Activated T-cell treated with anti-CD3 and anti-CD28 coated beads, Interleukin-2, amount 50 U/mL, for 72 hours (primary cell): Measurements from ENCODE around the gene BAZ2A. TPM values are rescaled to one million over a fixed set of nuclear protein-coding genes. Genes with fewer than 3 reads are reported as not detected.

Experiments
- ATAC-seq, 2 donors: fragments of 150-1000 bp; cut with Tn5 transposase; replicated peaks in 1 of 2; 2 replicates each; pipeline ENCODE4 v1.10.0; 2021; ENCODE audit warnings: moderate library complexity in 2 of 2, mild to moderate bottlenecking in 1 of 2
- DNase-seq, 2 donors: peaks; one replicate each; pipeline ENCODE4 v3.0.0; 2021 to 2022; ENCODE audit warnings: mixed read lengths in 1 of 2
- H3K27ac Mint-ChIP-seq: one replicate; pipeline ENCODE4 v1.8.0; 2022; ENCODE audit warnings: mild to moderate bottlenecking, moderate library complexity, mixed read lengths
- H3K27me3 Mint-ChIP-seq: one replicate; pipeline ENCODE4 v1.8.0; 2022; ENCODE audit warnings: low read depth, mixed read lengths
- H3K36me3 Mint-ChIP-seq, 2 donors: one replicate each; pipeline ENCODE4 v1.8.0; 2022; ENCODE audit warnings: mixed read lengths in 2 of 2, mild to moderate bottlenecking in 1 of 2; ENCODE audit not compliant: insufficient read depth in 2 of 2
- H3K4me1 Mint-ChIP-seq: one replicate; pipeline ENCODE4 v1.8.0; 2022; ENCODE audit warnings: low read depth, mixed read lengths
- H3K4me3 Mint-ChIP-seq, 2 donors: one replicate each; pipeline ENCODE4 v1.8.0; 2022; ENCODE audit warnings: mild to moderate bottlenecking in 2 of 2, mixed read lengths in 2 of 2, moderate library complexity in 2 of 2
- H3K9me3 Mint-ChIP-seq, 2 donors: one replicate each; pipeline ENCODE4 v1.8.0; 2022; ENCODE audit warnings: mixed read lengths in 2 of 2
- total RNA-seq, 2 donors: library from RNA; stranded (reverse); gene quantifications; one replicate each; pipeline ENCODE4 v1.2.3, GENCODE V29; 2022

The BAZ2A gene
- total RNA-seq, 2 donors from 2014 or later, result 128 to 154 TPM

DNA sequence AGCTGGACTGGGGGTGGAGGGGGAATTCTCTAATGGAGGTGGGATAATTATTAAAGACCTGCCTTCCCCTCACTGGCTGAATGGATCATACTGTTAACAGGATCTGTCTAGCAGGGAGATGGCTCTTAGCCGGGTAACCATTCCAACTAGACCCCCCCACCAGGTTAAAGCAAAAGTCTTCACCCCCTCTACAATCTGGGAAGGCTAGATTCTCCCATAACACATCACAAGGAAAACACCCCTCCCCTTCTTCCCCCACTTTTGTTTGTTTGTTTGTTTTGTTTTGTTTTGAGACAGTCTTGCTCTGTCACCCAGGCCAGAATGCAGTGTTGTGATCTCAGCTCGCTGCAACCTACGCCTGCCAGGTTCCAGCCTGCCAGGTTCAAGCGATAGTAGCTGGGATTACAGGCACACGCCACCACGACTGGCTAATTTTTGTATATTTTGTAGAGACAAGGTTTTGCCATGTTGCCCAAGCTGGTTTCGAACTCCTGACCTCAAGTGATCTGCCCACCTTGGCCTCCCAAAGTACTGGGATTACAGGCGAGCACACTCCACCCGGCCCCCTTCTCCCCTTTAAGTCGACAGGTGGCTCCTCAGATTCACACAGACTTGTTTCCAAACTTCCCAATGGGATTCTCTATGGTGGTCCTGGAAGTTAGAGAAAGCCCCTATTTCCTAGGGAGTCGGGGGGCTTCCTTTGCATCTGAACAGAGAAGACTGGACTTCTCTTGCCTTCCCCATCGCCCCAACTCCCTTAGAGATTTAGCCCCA is 3.5 kb upstream of the BAZ2A start:
- ATAC-seq (no peak), DNase-seq (no peak)
- H3K27ac Mint-ChIP-seq, result peak overlapping the region; percentile 91
- no peaks in the 10 kb centered on the region for H3K27me3 Mint-ChIP-seq
- H3K9me3 Mint-ChIP-seq, result no peaks in the 10 kb centered on the region
- H3K36me3 Mint-ChIP-seq, result peaks cover 7 to 20% of the 10 kb centered on the region in 2 donors
- peak overlapping the region; percentile 90 to 100 for H3K4me3 Mint-ChIP-seq
- peaks cover 81% of the 10 kb centered on the region for H3K4me1 Mint-ChIP-seq

DNA sequence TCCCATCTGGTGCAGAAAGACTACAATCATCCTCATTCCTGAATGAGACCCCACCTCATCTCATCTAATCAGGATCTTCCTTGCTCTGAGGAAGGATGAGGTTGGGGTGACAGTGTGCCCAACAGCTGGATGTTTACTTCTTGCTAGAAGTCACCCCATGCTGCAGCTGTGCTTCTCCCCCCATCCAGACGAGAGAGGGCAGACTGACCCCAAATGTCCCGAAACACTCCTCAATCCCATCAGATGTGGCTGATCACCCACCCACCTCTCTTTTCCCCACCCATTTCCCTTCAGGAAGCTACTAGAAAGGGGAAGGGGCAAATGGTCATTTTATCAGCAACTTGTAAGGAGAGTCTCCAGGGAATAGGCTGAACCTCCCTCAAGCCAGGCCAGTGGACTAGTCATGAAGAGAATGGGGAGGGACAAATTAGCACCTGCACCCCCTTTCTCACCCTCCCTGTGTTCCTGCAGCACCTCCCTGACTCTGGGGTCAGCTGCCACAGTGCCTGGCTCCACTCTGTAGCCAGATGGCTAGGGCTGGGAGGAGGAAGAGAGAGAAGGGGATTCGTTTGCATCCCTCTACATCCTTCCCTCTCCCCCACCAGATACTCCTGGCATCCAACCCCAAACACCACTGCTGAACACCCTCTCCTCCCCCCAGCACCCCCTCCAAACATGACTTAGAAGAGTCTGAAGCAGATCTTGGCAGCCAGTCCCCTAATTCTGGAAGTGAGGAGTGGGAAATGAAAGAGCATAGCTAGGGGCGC is 2.8 kb upstream of the BAZ2A start:
- Mint-ChIP-seq H3K27me3 (no peaks in the 10 kb centered on the region), H3K4me3 (peak overlapping the region; percentile 90 to 100), H3K9me3 (no peaks in the 10 kb centered on the region), H3K27ac (no peak overlapping the region), H3K36me3 (peaks cover 9 to 20% of the 10 kb centered on the region in 2 donors), H3K4me1 (peaks cover 87% of the 10 kb centered on the region)
- ATAC-seq, result no peak
- no peak for DNase-seq

DNA sequence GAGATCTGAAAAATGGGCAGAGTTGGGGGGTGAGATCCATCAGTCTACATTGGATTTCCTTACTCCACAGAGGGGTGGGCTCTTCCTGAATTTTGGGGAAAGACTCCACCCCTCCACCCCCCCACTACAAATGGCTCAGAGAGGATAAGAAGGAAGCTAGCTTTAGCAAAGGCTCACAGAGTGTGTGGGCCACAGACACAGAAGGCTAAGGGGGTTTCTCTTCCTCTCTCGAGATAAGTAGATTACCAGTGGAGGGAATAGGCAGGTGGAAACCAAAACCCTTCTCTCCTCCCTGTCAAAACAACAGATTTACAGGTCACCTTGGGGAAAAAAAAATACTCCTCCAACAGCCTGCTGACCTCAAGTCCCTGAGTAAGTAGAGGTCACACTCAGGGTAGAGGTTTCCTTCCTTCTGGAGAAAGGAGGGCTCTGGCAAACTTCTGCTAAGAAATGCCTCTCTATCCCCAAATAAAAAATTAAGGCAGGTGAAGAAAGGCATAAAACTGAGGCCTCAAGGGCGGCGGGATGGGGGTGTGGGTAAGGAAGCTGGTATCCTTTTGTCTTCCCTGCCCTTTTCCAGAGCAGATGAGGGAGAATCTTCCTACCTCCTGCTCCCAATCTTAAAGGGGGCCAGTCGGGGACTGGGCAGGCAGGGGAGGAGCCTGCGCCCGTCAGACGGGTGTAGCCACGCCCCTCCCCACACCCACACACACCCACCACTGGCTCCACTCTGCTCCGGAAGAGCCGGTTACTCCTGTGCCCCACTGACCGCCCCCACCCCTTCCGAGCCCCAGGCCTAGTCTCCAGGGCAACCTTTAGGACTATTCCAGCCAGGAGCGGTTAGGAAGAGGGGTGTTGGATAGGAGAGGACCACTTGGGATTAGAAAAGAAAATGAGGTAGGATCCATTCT is 1.9 kb upstream of the BAZ2A start:
- H3K27ac Mint-ChIP-seq, result peak overlapping the region; percentile 73
- H3K27me3 Mint-ChIP-seq, result no peaks in the 10 kb centered on the region
- H3K4me1 Mint-ChIP-seq, result peaks cover 85% of the 10 kb centered on the region
- H3K9me3 Mint-ChIP-seq, result no peaks in the 10 kb centered on the region
- DNase-seq (peak; percentile 76 to 77), ATAC-seq (peak in 1 of 2 donors; percentile 25)
- H3K4me3 Mint-ChIP-seq, result peak overlapping the region; percentile 90 to 100
- peaks cover 9 to 17% of the 10 kb centered on the region in 2 donors for H3K36me3 Mint-ChIP-seq

DNA sequence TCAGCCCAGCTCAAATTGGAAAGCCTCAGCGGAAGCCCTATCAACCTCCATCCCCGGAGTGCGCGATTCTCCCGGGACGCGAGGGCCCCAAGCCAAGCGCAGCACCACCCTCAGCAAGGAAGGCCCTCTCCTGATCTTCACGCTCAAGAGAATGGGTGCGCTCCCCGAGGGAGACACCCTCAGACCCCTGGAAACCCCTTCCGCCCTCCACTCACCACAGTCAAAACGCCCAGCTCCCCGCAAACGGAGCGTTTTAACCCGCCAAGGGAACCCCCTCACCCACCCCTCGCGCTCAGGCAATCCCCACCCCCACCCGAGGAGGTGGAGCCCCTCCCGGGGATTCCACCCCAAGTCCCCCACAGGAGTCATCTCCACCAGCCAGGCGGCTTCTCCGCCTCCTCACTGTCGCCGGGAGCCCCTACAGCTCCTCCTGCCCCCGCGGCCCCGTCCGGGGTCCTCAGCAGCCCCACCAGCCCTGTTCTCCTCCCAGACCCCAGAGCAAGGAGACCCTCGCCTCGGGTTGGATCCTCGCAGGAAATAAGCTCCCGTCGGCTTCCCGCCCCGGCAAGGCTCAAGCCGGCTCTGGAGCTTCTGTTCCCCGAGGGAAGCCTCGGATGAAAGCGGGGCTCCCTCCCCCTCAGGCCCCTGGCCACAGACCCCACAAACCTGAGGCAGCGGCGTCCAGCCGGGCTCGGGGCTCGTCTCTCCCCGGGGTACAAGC is 507 bp downstream of the BAZ2A start:
- peak; percentile 63 to 66 for DNase-seq
- Mint-ChIP-seq H3K36me3 (peaks cover 9 to 19% of the 10 kb centered on the region in 2 donors), H3K9me3 (no peaks in the 10 kb centered on the region), H3K27ac (peak overlapping the region; percentile 75), H3K27me3 (no peaks in the 10 kb centered on the region), H3K4me3 (peak overlapping the region; percentile 90 to 100), H3K4me1 (peaks cover 80% of the 10 kb centered on the region)
- peak; percentile 27 to 29 for ATAC-seq

DNA sequence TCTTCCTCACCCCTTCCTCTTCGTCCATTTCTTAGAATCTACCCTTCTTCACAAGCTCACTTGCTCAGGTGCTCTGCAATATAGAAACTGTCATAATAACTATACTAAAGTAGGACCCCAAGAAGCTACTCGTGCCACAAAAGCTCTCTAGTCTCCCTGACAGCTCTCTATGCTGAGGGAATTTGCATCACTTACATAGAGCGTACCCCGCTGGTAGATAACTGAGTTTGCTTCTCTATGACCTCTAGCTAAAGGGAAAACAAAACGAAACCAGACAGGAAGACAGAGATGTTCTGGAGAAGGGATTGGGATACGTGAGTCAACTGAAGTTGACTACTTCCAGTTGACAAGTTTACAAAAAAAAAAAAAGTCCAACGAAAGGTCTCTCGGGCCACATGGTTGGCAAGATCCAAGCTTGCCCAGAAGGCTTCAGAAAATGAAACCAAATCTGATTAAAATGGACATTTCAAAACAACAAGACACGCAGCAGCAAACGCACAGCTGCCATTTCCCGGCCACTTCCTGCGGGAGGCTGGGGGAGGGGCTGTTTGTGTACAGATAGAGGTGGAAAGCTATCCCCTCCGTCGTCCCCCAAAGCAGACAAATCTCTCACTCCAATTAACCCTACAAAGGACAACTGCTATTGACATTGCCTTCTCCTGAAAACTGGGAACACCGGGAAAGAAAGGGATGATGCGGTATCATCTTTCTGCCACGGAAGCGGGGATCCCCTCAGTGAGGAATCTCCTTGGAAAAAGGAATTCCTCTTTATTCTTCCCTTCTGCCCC is 1.3 kb downstream of the BAZ2A start:
- peak; percentile 11 to 16 for ATAC-seq
- Mint-ChIP-seq H3K4me1 (peaks cover 81% of the 10 kb centered on the region), H3K4me3 (peak overlapping the region; percentile 90 to 100), H3K36me3 (peaks cover 6 to 18% of the 10 kb centered on the region in 2 donors), H3K27me3 (no peaks in the 10 kb centered on the region), H3K27ac (peak overlapping the region; percentile 75), H3K9me3 (no peaks in the 10 kb centered on the region)
- DNase-seq, result peak; percentile 66 to 69

DNA sequence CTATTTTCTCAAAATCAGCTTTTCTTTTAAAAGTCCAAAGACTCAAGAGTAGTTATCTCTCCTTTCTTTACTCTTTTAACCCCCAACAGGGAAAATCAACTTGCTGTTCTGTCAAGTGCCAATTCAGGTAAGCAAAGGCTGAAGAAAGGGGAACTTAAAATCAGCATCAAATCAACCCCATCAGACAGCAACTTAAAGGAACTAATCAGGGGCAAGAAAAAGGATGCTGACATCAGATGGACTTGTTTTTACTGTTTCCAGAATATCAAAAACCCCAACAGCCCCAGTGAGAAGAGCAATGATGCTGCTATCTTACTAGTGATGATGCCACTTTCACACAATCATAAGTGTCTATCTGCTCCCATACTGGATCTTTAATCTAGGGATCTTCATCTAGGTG is 3.4 kb downstream of the BAZ2A start:
- Mint-ChIP-seq H3K4me3 (peak overlapping the region in 1 of 2 donors; percentile 58), H3K27ac (peak overlapping the region; percentile 92), H3K27me3 (no peaks in the 10 kb centered on the region), H3K4me1 (peaks cover 76% of the 10 kb centered on the region), H3K36me3 (peaks cover 8 to 21% of the 10 kb centered on the region in 2 donors), H3K9me3 (no peaks in the 10 kb centered on the region)
- DNase-seq (no peak), ATAC-seq (no peak)

DNA sequence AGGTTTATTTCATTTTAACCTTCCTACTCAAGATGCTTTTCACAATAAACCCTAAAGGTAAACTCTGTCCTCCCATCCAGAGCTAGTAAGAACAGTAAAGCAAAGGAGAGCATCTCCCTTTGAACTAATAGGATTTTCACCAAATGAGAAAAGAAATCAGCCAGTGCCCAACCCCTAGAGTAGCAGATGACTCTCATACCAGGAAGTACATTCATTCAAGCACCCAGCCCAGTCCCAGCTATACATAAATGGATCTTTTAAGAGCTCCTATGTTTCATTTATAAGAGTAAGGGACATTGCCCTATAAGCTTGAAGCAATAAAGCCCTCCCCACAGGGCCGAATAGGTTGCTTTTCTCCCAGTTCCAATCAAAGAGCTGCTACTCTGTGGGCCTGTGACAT is 7.6 kb downstream of the BAZ2A start:
- Mint-ChIP-seq H3K9me3 (no peaks in the 10 kb centered on the region), H3K27ac (peak overlapping the region; percentile 39), H3K27me3 (no peaks in the 10 kb centered on the region), H3K36me3 (peaks cover 4 to 24% of the 10 kb centered on the region in 2 donors), H3K4me1 (peaks cover 57% of the 10 kb centered on the region), H3K4me3 (no peak overlapping the region)
- DNase-seq (no peak), ATAC-seq (peak in 1 of 2 donors; percentile 50)

DNA sequence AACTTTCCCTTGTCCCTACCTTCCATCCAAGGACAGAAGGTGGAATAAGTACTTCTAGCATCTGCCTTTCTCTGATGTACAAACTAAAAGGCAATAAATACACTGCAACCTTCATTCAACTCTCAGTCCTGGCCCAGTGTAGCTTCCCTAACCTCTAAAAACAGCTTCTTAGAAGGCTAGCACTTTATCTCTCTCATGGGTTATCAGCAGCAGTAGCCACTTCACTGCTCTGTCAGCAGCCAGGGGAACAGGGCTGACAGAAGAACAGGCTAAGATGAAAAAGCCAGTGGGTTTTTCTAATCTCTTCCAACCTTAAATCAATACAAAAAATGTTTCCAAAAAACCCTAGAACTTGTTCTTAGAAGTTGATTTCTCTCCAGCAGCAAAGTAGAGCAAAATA is 13.2 kb downstream of the BAZ2A start:
- no peaks in the 10 kb centered on the region for H3K9me3 Mint-ChIP-seq
- peaks cover 11 to 40% of the 10 kb centered on the region in 2 donors for H3K36me3 Mint-ChIP-seq
- DNase-seq, result no peak
- no peak for ATAC-seq
- peaks cover 19% of the 10 kb centered on the region for H3K4me1 Mint-ChIP-seq
- peak overlapping the region; percentile 60 for H3K27ac Mint-ChIP-seq
- H3K27me3 Mint-ChIP-seq, result no peaks in the 10 kb centered on the region
- no peak overlapping the region for H3K4me3 Mint-ChIP-seq

DNA sequence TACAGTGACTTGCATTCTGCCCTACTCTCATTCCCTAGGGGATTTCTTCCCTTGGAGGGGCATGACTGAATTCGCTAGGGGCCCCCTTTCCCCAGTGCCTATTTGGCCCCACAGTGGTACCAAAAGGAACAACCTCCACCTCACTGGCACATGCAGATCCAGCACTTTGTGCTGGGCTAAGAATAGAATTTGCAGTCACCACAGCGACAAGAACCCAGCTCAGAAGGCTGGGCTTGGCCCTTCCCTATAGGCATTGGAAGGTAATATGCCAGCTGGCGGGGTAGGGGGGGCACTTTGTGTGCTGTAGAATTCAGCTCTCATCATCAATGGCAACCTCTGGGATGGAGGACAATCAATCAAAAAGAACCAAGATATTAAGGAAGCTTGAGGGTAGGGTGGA is 13.9 kb downstream of the BAZ2A start:
- Mint-ChIP-seq H3K4me3 (no peak overlapping the region), H3K4me1 (peaks cover 19% of the 10 kb centered on the region), H3K36me3 (peaks cover 13 to 45% of the 10 kb centered on the region in 2 donors), H3K9me3 (no peaks in the 10 kb centered on the region), H3K27me3 (no peaks in the 10 kb centered on the region), H3K27ac (no peak overlapping the region)
- DNase-seq (no peak), ATAC-seq (no peak)

DNA sequence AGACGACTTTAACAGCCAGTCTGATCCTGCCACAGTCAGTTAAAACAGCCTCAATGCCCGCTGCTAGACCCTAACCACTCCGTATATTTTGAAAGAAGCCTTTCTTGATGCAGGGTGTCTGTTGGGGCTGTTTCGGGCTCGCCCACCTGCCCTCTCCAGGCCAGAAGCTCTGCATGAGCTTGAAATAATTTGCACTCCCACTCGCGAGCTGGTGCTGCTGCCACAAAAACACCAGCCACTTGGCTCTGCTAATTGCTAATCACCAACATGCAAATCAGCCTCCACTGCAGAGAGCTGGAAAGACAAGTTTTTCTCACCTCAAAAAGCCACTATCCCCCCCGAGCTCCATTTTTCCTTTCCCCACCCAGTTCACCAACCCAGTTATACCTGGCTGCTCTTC is 15.5 kb downstream of the BAZ2A start:
- no peak overlapping the region for H3K4me3 Mint-ChIP-seq
- DNase-seq (no peak), ATAC-seq (no peak)
- no peaks in the 10 kb centered on the region for H3K27me3 Mint-ChIP-seq
- H3K9me3 Mint-ChIP-seq, result no peaks in the 10 kb centered on the region
- H3K4me1 Mint-ChIP-seq, result peaks cover 13% of the 10 kb centered on the region
- H3K36me3 Mint-ChIP-seq, result peaks cover 16 to 40% of the 10 kb centered on the region in 2 donors
- H3K27ac Mint-ChIP-seq, result no peak overlapping the region

DNA sequence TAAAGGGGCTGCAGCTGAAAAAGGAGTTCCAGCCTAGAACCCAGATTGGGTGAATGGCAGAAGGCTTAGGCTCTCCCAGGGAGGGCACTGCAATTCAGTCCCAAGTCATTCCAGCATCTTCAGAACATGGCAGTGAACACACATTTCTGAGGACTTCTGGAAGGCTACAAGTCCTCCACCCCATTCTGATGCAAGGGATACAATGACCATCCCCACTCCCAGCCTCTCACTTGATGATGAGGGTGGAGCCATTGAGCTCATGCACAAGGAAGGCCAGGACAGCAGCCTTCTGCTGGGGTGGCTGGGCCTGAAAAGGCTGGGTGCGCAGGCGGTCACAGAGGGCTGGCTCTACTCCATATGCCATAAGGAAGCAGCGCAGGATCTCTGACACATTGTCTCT is 25.8 kb downstream of the BAZ2A start:
- Mint-ChIP-seq H3K36me3 (peaks cover 17 to 36% of the 10 kb centered on the region in 2 donors), H3K9me3 (no peaks in the 10 kb centered on the region), H3K4me3 (no peak overlapping the region), H3K27me3 (no peaks in the 10 kb centered on the region), H3K27ac (no peak overlapping the region), H3K4me1 (no peaks in the 10 kb centered on the region)
- ATAC-seq (no peak), DNase-seq (no peak)

DNA sequence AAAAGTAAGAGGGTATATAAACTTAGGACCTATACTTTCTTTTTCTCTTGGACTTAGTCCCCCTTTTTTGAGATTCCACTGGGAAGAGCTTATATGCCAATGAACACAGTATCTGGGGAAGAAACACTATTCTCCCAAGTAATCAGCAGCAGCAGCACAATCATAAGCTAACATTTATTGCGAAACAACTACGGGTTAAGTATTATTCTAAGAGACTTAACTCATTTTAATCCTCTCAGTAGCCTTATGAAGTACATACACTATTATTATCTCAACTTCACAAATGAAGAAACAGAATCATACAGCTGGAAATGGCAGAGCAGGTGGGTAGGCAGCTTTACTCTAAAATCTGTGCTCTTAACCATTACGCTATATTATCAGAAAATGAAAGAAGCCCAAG is 27.9 kb downstream of the BAZ2A start:
- Mint-ChIP-seq H3K4me3 (no peak overlapping the region), H3K27me3 (no peaks in the 10 kb centered on the region), H3K36me3 (peaks cover 17 to 39% of the 10 kb centered on the region in 2 donors), H3K9me3 (no peaks in the 10 kb centered on the region), H3K27ac (peak overlapping the region; percentile 48), H3K4me1 (no peaks in the 10 kb centered on the region)
- ATAC-seq (no peak), DNase-seq (no peak)
